NCI-H345 (cell line): Measurements from ENCODE around the gene IMP3.

ENCODE experiments used
- DNase-seq: peaks from one replicate; lab custom pipeline; 2025; lab: John Stamatoyannopoulos, UW

Gene IMP3

GRCh38 chr15:75620841-75621391, 19.1 kb downstream of the IMP3 start:
- no peak for DNase-seq

- DNase-seq = no peak
Observed at GRCh38 chr15:75620058-75620820, 19.8 kb downstream of the IMP3 start.

GRCh38 chr15:75616766-75617165, 23.3 kb downstream of the IMP3 start:
- DNase-seq = no peak

- DNase-seq = no peak
Observed at GRCh38 chr15:75606711-75607699, 33.0 kb downstream of the IMP3 start.

GRCh38 chr15:75606026-75606425, 34.0 kb downstream of the IMP3 start:
- no peak for DNase-seq

GRCh38 chr15:75599401-75599800, 40.6 kb downstream of the IMP3 start:
- no peak for DNase-seq

GRCh38 chr15:75598361-75598760, 41.7 kb downstream of the IMP3 start:
- DNase-seq = no peak

GRCh38 chr15:75597667-75598341, 42.2 kb downstream of the IMP3 start:
- DNase-seq = no peak

GRCh38 chr15:75596703-75597345, 43.2 kb downstream of the IMP3 start:
- DNase-seq = no peak

GRCh38 chr15:75594276-75594675, 45.7 kb downstream of the IMP3 start:
- DNase-seq = no peak

- no peak for DNase-seq
Observed at GRCh38 chr15:75591655-75592364, 48.2 kb downstream of the IMP3 start.

- no peak for DNase-seq
Observed at GRCh38 chr15:75590239-75590638, 49.8 kb downstream of the IMP3 start.
